ENCODE measurements around the gene C12orf76.
"Not testable (repeated sequence)": the region's sequence is repeated elsewhere in the genome, so short reads cannot be mapped to it uniquely, and the experiment has no call there.

Gene C12orf76

GRCh38 chr12:110062241-110062640 is 13.9 kb upstream of the C12orf76 start:
- no peak for DNase-seq

- DNase-seq = no peak
Measured at GRCh38 chr12:110059651-110060000, 11.3 kb upstream of the C12orf76 start.

- DNase-seq = no peak
Measured at GRCh38 chr12:110058875-110059615, 10.7 kb upstream of the C12orf76 start.

- not testable (repeated sequence) for DNase-seq
Measured at GRCh38 chr12:110056643-110057042, 8.3 kb upstream of the C12orf76 start.

GRCh38 chr12:110055375-110056352 is 7.3 kb upstream of the C12orf76 start:
- not testable (repeated sequence) for DNase-seq

- no peak for DNase-seq
Measured at GRCh38 chr12:110050927-110051326, 2.6 kb upstream of the C12orf76 start.

GRCh38 chr12:110049666-110050065 is 1.3 kb upstream of the C12orf76 start:
- DNase-seq = not testable (repeated sequence)

GRCh38 chr12:110049034-110049433 is 712 bp upstream of the C12orf76 start:
- not testable (repeated sequence) for DNase-seq

GRCh38 chr12:110047297-110047940 is 903 bp downstream of the C12orf76 start:
- DNase-seq = no peak

- DNase-seq = no peak
Measured at GRCh38 chr12:110046451-110047187, 1.7 kb downstream of the C12orf76 start.

GRCh38 chr12:110042264-110042663 is 6.1 kb downstream of the C12orf76 start:
- DNase-seq = no peak

- peak in 1 of 4 experiments; percentile 22 for DNase-seq
Measured at GRCh38 chr12:110039085-110039807, 9.1 kb downstream of the C12orf76 start.

- no peak for DNase-seq
Measured at GRCh38 chr12:110038741-110039084, 9.6 kb downstream of the C12orf76 start.

GRCh38 chr12:110037315-110037714 is 11.0 kb downstream of the C12orf76 start:
- DNase-seq = no peak

GRCh38 chr12:110035534-110036104 is 12.7 kb downstream of the C12orf76 start:
- no peak for DNase-seq

GRCh38 chr12:110033888-110034287 is 14.4 kb downstream of the C12orf76 start:
- no peak for DNase-seq

GRCh38 chr12:110029290-110029815 is 19.0 kb downstream of the C12orf76 start:
- no peak for DNase-seq

GRCh38 chr12:110028323-110028722 is 20.0 kb downstream of the C12orf76 start:
- no peak for DNase-seq

- no peak for DNase-seq
Measured at GRCh38 chr12:110024051-110024450, 24.3 kb downstream of the C12orf76 start.

- DNase-seq = no peak
Measured at GRCh38 chr12:110023059-110023980, 25.0 kb downstream of the C12orf76 start.
